ENCODE measurements around the gene DACH2. TPM values are rescaled to one million over a fixed set of nuclear protein-coding genes. Genes with fewer than 3 reads are reported as not detected.
"Not testable (repeated sequence)": the region's sequence is repeated elsewhere in the genome, so short reads cannot be mapped to it uniquely, and the experiment has no call there.

DACH2 gene
- total and polyA plus RNA-seq, 9 donors: 0.10 to 2.9 (median 0.71) TPM

DNA sequence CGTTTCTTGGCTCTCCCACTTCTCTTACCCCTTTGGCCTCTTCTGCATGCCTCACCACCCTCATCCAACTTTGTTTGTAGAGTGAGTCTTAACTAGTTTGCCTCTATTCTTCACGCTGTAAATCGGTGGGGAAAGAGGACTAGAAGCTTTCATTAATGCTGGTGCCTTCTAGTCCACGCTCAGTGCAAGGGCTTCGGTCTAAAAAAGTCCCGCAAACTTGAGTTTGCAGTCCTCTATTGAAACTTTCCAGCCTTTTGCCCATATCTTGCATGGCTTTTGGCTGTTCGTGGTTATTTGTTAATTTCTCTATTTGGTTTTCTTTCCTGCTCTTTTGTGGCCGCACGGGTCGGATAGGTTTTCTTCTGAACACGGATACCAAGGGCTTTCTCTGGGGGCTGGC is 868 bp downstream of the DACH2 start:
- H3K27me3 ChIP-seq (ENCODE audit: control insufficient read depth, insufficient read depth, low read length): peaks cover 23% of the 10 kb centered on the region
- H3K4me3 ChIP-seq (ENCODE audit: low read length): no peak overlapping the region
- H3K36me3 ChIP-seq (ENCODE audit: control insufficient read depth, insufficient read depth, low read length): no peaks in the 10 kb centered on the region
- H3K9me3 ChIP-seq (replicated peaks; ENCODE audit: control insufficient read depth, low read depth, low read length): no peaks in the 10 kb centered on the region
- WGBS (ENCODE audit: insufficient coverage): 34% methylated on average over 4 of the region's 11 CpGs
- H3K4me1 ChIP-seq (ENCODE audit: control insufficient read depth, insufficient read depth, low read length): peaks cover 6% of the 10 kb centered on the region
- H3K27ac ChIP-seq (ENCODE audit: low read length): no peak overlapping the region
- DNase-seq: no peak

DNA sequence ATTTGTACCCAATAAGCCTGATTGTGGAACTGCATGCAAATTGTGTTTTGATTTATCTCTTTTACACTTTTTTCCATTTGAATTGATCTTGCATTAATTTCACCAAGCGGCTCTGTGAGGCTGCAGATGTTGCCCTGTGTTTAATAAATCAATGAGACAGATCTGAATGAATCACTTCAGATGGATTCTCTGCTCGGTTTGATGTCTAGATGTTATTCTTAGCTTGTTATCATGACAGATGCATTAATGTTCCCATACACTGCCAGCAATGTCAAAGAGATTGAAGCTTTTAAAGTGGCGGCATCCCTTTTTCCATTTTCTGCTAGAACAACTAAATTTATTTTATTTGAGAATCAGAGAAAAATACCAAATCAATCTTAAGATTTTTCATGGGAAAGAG is 6.3 kb downstream of the DACH2 start:
- no peaks in the 10 kb centered on the region for H3K4me1 ChIP-seq (ENCODE audit: control insufficient read depth, insufficient read depth, low read length)
- peaks cover 3% of the 10 kb centered on the region for H3K27me3 ChIP-seq (ENCODE audit: control insufficient read depth, insufficient read depth, low read length)
- 30% methylated on average over 2 of the region's 3 CpGs for WGBS (ENCODE audit: insufficient coverage)
- H3K36me3 ChIP-seq (ENCODE audit: control insufficient read depth, insufficient read depth, low read length): no peaks in the 10 kb centered on the region
- no peak overlapping the region for H3K27ac ChIP-seq (ENCODE audit: low read length)
- no peak for DNase-seq
- no peaks in the 10 kb centered on the region for H3K9me3 ChIP-seq (replicated peaks; ENCODE audit: control insufficient read depth, low read depth, low read length)
- no peak overlapping the region for H3K4me3 ChIP-seq (ENCODE audit: low read length)

DNA sequence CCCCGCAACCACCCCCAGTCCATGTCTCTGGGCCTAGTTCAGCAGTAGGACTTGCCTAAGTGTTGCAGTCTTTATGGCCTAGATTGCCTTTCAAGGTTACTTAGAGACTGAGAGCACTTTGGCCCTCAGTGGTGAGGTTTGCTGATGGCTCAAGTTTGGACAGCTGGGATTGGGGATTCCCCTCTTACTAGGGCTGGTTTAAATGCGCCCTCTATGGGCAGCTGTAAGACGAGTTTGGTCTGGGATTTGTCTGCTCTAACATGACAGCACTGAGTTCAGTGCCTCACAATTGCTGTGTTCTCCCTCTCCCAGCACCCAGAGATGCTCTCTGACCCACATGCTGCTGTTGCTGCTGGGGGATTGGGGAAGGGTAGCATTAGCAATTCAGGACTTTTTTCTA is 23.1 kb downstream of the DACH2 start:
- peaks cover 12% of the 10 kb centered on the region for H3K27me3 ChIP-seq (ENCODE audit: control insufficient read depth, insufficient read depth, low read length)

DNA sequence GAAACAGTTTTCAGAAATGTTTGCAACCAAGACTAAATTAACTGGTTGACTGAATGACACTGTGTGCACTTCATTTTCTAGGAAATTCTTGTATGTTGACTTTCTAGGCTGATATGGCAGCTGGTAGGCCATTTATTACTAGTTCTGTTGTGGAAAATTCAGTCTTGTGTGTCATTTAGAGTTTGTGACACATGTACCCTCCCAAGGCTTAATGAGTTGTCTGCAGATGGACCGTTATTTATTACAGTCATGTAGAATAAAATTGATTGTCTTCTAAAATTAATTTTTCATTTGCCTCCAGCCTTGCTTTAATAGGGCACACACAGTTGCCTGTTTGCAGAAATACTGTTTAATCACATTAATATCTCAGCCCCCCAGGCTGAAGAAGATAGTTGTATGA is 30.7 kb downstream of the DACH2 start:
- WGBS (ENCODE audit: insufficient coverage): no CpG with 5 or more reads among the region's 1 CpG
- no peaks in the 10 kb centered on the region for H3K36me3 ChIP-seq (ENCODE audit: control insufficient read depth, insufficient read depth, low read length)
- DNase-seq: no peak

More for the DNA sequence above, 23.1 kb downstream of the DACH2 start:
- peak; percentile 10 for DNase-seq
- WGBS (ENCODE audit: insufficient coverage): 100% methylated on average over 1 of the region's 3 CpGs
- no peaks in the 10 kb centered on the region for H3K36me3 ChIP-seq (ENCODE audit: control insufficient read depth, insufficient read depth, low read length)
- H3K4me1 ChIP-seq (ENCODE audit: control insufficient read depth, insufficient read depth, low read length): no peaks in the 10 kb centered on the region
- H3K9me3 ChIP-seq (replicated peaks; ENCODE audit: control insufficient read depth, low read depth, low read length): no peaks in the 10 kb centered on the region
- no peak overlapping the region for H3K4me3 ChIP-seq (ENCODE audit: low read length)
- no peak overlapping the region for H3K27ac ChIP-seq (ENCODE audit: low read length)

DNA sequence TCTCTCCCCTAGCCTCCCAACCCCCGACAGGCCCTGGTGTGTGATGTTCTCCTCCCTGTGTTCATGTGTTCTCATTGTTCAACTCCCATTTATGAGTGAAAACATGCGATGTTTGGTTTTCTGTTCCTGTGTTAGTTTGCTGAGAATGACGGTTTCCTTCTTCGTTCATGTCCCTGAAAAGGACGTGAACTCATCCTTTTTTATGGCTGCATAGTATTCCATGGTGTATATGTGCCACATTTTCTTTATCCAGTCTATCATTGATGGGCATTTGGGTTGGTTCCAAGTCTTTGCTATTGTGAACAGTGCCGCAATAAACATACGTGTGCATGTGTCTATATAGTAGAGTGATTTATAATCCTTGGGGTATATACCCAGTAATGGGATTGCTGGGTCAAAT is 33.1 kb downstream of the DACH2 start:
- not testable (repeated sequence) for H3K27me3 ChIP-seq (ENCODE audit: control insufficient read depth, insufficient read depth, low read length); H3K9me3 ChIP-seq (replicated peaks; ENCODE audit: control insufficient read depth, low read depth, low read length); DNase-seq; H3K36me3 ChIP-seq (ENCODE audit: control insufficient read depth, insufficient read depth, low read length); H3K4me1 ChIP-seq (ENCODE audit: control insufficient read depth, insufficient read depth, low read length); H3K4me3 ChIP-seq (ENCODE audit: low read length); H3K27ac ChIP-seq (ENCODE audit: low read length)
- no CpG with 5 or more reads among the region's 7 CpGs for whole genome bisulfite sequencing (ENCODE audit: insufficient coverage)

More for the DNA sequence above, 30.7 kb downstream of the DACH2 start:
- Histone ChIP-seq H3K4me1 (ENCODE audit: control insufficient read depth, insufficient read depth, low read length) (no peaks in the 10 kb centered on the region), H3K9me3 (replicated peaks; ENCODE audit: control insufficient read depth, low read depth, low read length) (no peaks in the 10 kb centered on the region), H3K27ac (ENCODE audit: low read length) (no peak overlapping the region), H3K4me3 (ENCODE audit: low read length) (no peak overlapping the region), H3K27me3 (ENCODE audit: control insufficient read depth, insufficient read depth, low read length) (no peaks in the 10 kb centered on the region)

DNA sequence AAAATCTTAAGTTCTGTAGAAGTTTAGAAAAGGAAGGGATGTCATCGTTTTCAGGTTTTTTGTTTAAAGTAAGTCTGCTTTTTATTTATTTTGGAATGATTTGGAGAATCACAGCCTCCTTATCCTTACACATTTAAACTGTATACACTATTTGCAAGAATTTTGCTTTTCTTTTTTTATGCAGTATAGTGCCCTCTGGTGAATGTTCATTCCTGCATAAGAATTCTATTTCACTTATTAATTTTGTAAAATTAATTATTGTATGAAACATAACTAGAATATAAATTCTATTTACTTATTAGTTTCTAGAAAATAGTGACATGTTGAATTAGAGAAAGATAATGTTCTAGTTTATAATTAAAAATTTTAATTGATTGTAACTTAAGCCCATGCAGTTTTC is 44.6 kb downstream of the DACH2 start:
- no peaks in the 10 kb centered on the region for H3K9me3 ChIP-seq (replicated peaks; ENCODE audit: control insufficient read depth, low read depth, low read length)
- H3K4me3 ChIP-seq (ENCODE audit: low read length): no peak overlapping the region
- no peaks in the 10 kb centered on the region for H3K4me1 ChIP-seq (ENCODE audit: control insufficient read depth, insufficient read depth, low read length)
- H3K36me3 ChIP-seq (ENCODE audit: control insufficient read depth, insufficient read depth, low read length): no peaks in the 10 kb centered on the region
- H3K27me3 ChIP-seq (ENCODE audit: control insufficient read depth, insufficient read depth, low read length): no peaks in the 10 kb centered on the region
- no peak for DNase-seq
- WGBS (ENCODE audit: insufficient coverage): no CpG with 5 or more reads among the region's 1 CpG
- H3K27ac ChIP-seq (ENCODE audit: low read length): no peak overlapping the region

DNA sequence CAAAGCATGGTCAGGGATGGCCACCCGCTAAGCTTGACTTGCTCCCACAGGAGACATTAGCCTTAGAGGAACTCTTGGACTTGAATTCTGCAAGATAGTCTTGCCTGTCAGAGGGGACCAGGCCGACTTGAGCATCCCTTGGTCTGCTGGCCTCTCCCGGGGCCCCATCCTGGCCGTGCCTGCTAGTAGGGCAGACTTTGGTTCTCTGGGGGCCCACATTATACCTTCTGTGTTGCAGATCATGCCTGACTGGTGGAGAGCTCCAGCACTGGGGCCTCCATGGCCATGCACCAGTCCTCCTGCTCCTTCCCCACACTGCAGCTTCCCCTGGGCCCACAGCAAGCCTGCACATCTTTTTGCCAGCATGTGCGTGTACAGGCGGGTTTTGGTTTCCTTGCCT is 46.5 kb downstream of the DACH2 start:
- no peaks in the 10 kb centered on the region for H3K9me3 ChIP-seq (replicated peaks; ENCODE audit: control insufficient read depth, low read depth, low read length)
- no peak overlapping the region for H3K27ac ChIP-seq (ENCODE audit: low read length)
- no peaks in the 10 kb centered on the region for H3K4me1 ChIP-seq (ENCODE audit: control insufficient read depth, insufficient read depth, low read length)
- no peaks in the 10 kb centered on the region for H3K36me3 ChIP-seq (ENCODE audit: control insufficient read depth, insufficient read depth, low read length)
- DNase-seq: no peak
- no peak overlapping the region for H3K4me3 ChIP-seq (ENCODE audit: low read length)
- no peaks in the 10 kb centered on the region for H3K27me3 ChIP-seq (ENCODE audit: control insufficient read depth, insufficient read depth, low read length)
- WGBS (ENCODE audit: insufficient coverage): 75% methylated on average over 6 of the region's 6 CpGs

DNA sequence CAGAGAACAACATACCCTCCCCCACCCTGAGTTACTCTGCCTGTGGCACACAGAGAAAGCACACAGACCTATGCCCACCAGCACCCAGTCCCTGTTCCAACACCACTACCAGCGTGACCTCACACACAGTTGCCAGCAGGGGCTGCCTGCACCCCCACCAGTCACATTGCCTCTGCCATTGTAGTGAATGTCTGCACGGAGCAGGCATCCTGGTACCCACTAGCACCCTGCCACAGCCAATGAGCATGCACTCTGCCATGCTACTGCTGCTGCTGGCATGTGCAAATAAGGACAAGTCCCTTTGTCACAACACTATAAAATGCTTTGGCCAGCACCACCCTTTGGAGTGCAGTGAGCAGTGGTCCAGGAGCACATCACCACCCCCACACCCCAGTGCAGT is 47.1 kb downstream of the DACH2 start:
- H3K27ac ChIP-seq (ENCODE audit: low read length): no peak overlapping the region
- whole genome bisulfite sequencing (ENCODE audit: insufficient coverage): 84% methylated on average over 2 of the region's 2 CpGs
- no peaks in the 10 kb centered on the region for H3K36me3 ChIP-seq (ENCODE audit: control insufficient read depth, insufficient read depth, low read length)
- H3K4me3 ChIP-seq (ENCODE audit: low read length): no peak overlapping the region
- H3K9me3 ChIP-seq (replicated peaks; ENCODE audit: control insufficient read depth, low read depth, low read length): no peaks in the 10 kb centered on the region
- H3K4me1 ChIP-seq (ENCODE audit: control insufficient read depth, insufficient read depth, low read length): no peaks in the 10 kb centered on the region
- DNase-seq: no peak
- H3K27me3 ChIP-seq (ENCODE audit: control insufficient read depth, insufficient read depth, low read length): no peaks in the 10 kb centered on the region

DNA sequence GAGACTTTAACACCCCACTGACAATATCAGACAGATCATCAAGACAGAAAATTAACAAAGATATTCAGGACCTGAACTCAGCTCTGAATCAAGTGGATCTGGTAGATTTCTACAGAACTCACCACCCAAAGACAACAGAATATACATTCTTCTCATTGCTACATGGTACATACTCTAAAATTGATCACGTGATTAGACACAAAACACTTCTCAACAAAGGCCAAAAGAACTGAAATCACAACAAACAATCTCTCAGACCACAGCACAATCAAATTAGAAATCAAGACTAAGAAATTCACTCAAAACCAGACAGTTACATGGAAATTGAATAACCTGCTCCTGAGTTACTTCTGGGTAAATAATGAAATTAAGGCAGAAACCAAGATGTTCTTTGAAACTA is 49.6 kb downstream of the DACH2 start:
- WGBS (ENCODE audit: insufficient coverage): no CpG with 5 or more reads among the region's 1 CpG
- no peaks in the 10 kb centered on the region for H3K27me3 ChIP-seq (ENCODE audit: control insufficient read depth, insufficient read depth, low read length)
- no peak overlapping the region for H3K27ac ChIP-seq (ENCODE audit: low read length)
- no peaks in the 10 kb centered on the region for H3K4me1 ChIP-seq (ENCODE audit: control insufficient read depth, insufficient read depth, low read length)
- no peaks in the 10 kb centered on the region for H3K9me3 ChIP-seq (replicated peaks; ENCODE audit: control insufficient read depth, low read depth, low read length)
- H3K36me3 ChIP-seq (ENCODE audit: control insufficient read depth, insufficient read depth, low read length): no peaks in the 10 kb centered on the region
- DNase-seq: no peak
- no peak overlapping the region for H3K4me3 ChIP-seq (ENCODE audit: low read length)

DNA sequence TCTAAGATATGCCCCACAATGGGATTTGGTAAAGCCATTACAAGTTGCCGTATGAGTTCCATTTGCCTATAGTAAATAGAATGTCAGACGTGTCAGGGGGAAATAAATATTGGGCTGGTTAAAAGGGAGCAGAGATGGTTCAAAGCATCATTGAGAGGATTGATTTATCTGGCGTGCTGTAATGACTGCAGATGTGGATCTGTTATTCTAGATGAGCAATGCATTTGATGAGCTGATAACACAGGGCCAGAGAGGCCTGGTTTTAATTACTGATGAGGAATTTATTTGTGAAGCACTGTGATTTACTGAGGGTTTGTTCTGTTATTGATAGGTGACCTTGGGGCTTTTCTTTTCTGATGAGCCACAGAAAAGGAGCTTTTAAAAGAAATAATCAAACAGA is 62.5 kb downstream of the DACH2 start:
- H3K27me3 ChIP-seq (ENCODE audit: control insufficient read depth, insufficient read depth, low read length): no peaks in the 10 kb centered on the region
- DNase-seq: no peak
- WGBS (ENCODE audit: insufficient coverage): 26% methylated on average over 3 of the region's 3 CpGs
- no peaks in the 10 kb centered on the region for H3K9me3 ChIP-seq (replicated peaks; ENCODE audit: control insufficient read depth, low read depth, low read length)
- H3K36me3 ChIP-seq (ENCODE audit: control insufficient read depth, insufficient read depth, low read length): no peaks in the 10 kb centered on the region
- H3K4me3 ChIP-seq (ENCODE audit: low read length): no peak overlapping the region
- no peak overlapping the region for H3K27ac ChIP-seq (ENCODE audit: low read length)
- no peaks in the 10 kb centered on the region for H3K4me1 ChIP-seq (ENCODE audit: control insufficient read depth, insufficient read depth, low read length)

DNA sequence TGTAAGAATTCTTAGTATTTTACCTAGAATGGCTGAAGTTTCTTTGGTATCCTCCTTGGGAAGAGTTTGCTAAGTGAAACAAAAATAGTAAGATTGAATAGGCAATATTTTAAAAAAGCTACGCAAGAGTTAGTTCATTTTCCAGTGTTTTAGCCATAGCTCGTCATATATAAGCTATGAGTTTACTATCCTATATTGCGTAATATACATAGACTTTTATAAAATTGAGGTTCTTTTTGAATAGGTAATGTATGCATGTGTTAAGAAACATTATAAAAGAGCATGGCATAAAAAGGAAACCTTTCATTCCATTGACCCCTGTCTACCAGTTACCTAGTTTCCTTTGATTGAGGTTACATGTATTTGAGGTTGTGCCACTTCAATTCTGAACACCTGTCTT is 67.0 kb downstream of the DACH2 start:
- Histone ChIP-seq H3K9me3 (replicated peaks; ENCODE audit: control insufficient read depth, low read depth, low read length) (no peaks in the 10 kb centered on the region), H3K27me3 (ENCODE audit: control insufficient read depth, insufficient read depth, low read length) (no peaks in the 10 kb centered on the region), H3K4me3 (ENCODE audit: low read length) (no peak overlapping the region), H3K27ac (ENCODE audit: low read length) (no peak overlapping the region), H3K36me3 (ENCODE audit: control insufficient read depth, insufficient read depth, low read length) (no peaks in the 10 kb centered on the region), H3K4me1 (ENCODE audit: control insufficient read depth, insufficient read depth, low read length) (no peaks in the 10 kb centered on the region)
- no CpG with 5 or more reads among the region's 3 CpGs for WGBS (ENCODE audit: insufficient coverage)
- no peak for DNase-seq
